Type B pancreatic cell (in vitro differentiated cells): ENCODE results near the gene MKNK1. TPM values are rescaled to one million over a fixed set of nuclear protein-coding genes. Genes with fewer than 3 reads are reported as not detected.
"Not testable (repeated sequence)": the region's sequence is repeated elsewhere in the genome, so short reads cannot be mapped to it uniquely, and the experiment has no call there.

ENCODE experiments used
- DNase-seq: peaks from one replicate; pipeline ENCODE4 v3.0.0; 2021; ENCODE audit warnings: mixed read lengths; ENCODE audit not compliant: unreplicated experiment; ENCODE audit errors: extremely low spot score
- H3K27ac Mint-ChIP-seq: 2 replicates; pipeline ENCODE4 v1.8.0; 2021; ENCODE audit warnings: mild to moderate bottlenecking, mixed read lengths
- H3K27me3 Mint-ChIP-seq: 2 replicates; pipeline ENCODE4 v1.8.0; 2021; ENCODE audit warnings: mixed read lengths
- H3K36me3 Mint-ChIP-seq: 2 replicates; pipeline ENCODE4 v1.8.0; 2021; ENCODE audit warnings: mixed read lengths
- H3K4me1 Mint-ChIP-seq: one replicate; pipeline ENCODE4 v1.8.0; 2021; ENCODE audit warnings: mixed read lengths; ENCODE audit not compliant: unreplicated experiment
- H3K4me3 Mint-ChIP-seq: 2 replicates; pipeline ENCODE4 v1.8.0; 2021; ENCODE audit warnings: mild to moderate bottlenecking, mixed read lengths
- H3K9me3 Mint-ChIP-seq: 2 replicates; pipeline ENCODE4 v1.8.0; 2021; ENCODE audit warnings: mixed read lengths
- long read RNA-seq: library from polyadenylated mRNA; unstranded; transcript quantifications from one replicate; pipeline ENCODE4 v2.0.0, GENCODE V29; 2020
- total RNA-seq: library from RNA; stranded (reverse); gene quantifications from 2 replicates; pipeline ENCODE4 v1.2.1, GENCODE V29; 2021; ENCODE audit warnings: low replicate concordance
- TF ChIP-seq, protein P1 (sequence below): fragments of 200-600 bp; sonication (generic); conservative IDR thresholded peaks from 2 replicates; pipeline ENCODE4 v1.5.0; 2021; ENCODE audit warnings: antibody characterized with exemption, mild to moderate bottlenecking

MKNK1 gene
- total RNA-seq = 29.4 and 39.7 TPM in 2 replicates
- long read RNA-seq, transcript MKNK1-231 (13 exons, 2,686 nt) = minor isoform, 8 of 60 reads
- long read RNA-seq, transcript MKNK1-230 (12 exons, 2,600 nt) = major isoform, 11 of 60 reads
- long read RNA-seq, partial matches to known transcripts = 6 of 60 reads
- long read RNA-seq, other reads (novel, unspliced or antisense) = 33 of 60 reads

DNA sequence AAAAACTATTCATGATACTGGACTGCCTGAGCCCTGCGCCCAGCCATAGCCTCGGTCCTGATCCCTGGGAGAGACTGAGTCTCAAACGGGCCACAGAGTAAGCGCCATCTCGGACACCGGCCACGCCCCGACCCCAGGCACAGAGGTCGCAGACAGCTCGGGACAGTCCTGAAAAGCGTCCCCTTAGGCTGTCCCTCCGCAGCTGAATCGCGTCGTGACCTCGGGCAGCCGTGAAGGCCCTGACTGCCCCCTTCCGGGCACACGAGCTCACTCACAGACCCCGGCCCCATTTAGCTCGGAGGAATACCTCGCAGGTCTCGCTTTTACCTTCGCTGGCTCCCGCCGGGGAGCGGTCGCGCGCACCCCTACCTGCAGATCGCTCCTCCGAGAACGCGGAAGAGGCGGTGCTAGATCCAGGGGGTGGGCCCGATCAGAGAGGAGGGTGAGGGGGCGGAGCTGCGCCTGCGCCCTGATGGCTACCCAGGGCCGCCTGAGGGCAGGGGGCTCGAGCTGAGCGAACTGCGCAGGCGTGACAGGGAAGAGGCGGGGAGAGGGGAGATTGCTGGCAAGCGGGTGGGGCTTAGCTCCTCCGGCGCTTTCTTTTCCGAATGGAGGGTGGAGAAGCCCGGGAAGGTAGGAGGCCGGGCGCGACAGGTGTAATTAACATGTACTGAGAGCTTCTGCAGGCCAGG is at the start of gene MKNK1:
MKNK1 (minus strand) TSS at position 411 of the 692 bp plus-strand sequence. CDS start 20,941 bp downstream, outside the sequence.
- no peaks in the 10 kb centered on the region for H3K9me3 Mint-ChIP-seq
- H3K36me3 Mint-ChIP-seq = no peaks in the 10 kb centered on the region
- peak within 1 kb of the TSS; percentile 93 for H3K4me3 Mint-ChIP-seq
- DNase-seq = peak; percentile 99
- peak within 1 kb of the TSS; percentile 90 for H3K27ac Mint-ChIP-seq
- H3K27me3 Mint-ChIP-seq = no peaks in the 10 kb centered on the region
- H3K4me1 Mint-ChIP-seq = peaks cover 25% of the 10 kb centered on the region
- TF ChIP-seq, protein P1, sequence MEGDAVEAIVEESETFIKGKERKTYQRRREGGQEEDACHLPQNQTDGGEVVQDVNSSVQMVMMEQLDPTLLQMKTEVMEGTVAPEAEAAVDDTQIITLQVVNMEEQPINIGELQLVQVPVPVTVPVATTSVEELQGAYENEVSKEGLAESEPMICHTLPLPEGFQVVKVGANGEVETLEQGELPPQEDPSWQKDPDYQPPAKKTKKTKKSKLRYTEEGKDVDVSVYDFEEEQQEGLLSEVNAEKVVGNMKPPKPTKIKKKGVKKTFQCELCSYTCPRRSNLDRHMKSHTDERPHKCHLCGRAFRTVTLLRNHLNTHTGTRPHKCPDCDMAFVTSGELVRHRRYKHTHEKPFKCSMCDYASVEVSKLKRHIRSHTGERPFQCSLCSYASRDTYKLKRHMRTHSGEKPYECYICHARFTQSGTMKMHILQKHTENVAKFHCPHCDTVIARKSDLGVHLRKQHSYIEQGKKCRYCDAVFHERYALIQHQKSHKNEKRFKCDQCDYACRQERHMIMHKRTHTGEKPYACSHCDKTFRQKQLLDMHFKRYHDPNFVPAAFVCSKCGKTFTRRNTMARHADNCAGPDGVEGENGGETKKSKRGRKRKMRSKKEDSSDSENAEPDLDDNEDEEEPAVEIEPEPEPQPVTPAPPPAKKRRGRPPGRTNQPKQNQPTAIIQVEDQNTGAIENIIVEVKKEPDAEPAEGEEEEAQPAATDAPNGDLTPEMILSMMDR = peak; percentile 60

DNA sequence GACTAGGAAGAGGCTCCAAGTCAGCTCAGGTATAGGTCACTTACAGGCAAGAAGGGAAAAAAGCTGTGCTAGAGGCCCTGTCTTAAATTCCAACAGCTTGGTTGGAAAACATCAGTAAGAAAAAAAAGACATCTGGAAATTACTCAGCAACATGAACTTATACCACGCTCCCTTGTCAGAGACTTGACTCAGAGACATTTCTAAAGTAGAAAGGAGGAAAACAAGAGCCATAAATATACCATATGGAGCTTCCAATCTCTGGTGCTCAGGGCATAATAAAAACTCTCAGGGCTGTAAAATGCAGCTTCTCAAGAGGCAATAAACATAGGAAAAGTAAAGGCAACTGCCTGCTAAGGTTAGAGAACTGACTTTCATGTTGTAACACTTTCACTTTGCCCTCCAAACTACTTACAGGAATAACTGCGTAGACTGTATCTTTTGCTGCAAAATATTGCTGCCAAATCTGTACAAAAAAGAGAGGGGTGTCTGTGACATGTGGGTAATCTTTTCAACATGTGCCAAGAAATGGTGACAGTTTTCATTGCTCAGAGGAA is 49.4 kb upstream of the MKNK1 start:
- TF ChIP-seq, protein P1 = no peak
- H3K4me3 Mint-ChIP-seq = no peak overlapping the region
- H3K27ac Mint-ChIP-seq = peak overlapping the region; percentile 96
- no peak for DNase-seq
- no peaks in the 10 kb centered on the region for H3K27me3 Mint-ChIP-seq
- no peaks in the 10 kb centered on the region for H3K9me3 Mint-ChIP-seq
- no peaks in the 10 kb centered on the region for H3K4me1 Mint-ChIP-seq
- H3K36me3 Mint-ChIP-seq = peaks cover 46% of the 10 kb centered on the region

DNA sequence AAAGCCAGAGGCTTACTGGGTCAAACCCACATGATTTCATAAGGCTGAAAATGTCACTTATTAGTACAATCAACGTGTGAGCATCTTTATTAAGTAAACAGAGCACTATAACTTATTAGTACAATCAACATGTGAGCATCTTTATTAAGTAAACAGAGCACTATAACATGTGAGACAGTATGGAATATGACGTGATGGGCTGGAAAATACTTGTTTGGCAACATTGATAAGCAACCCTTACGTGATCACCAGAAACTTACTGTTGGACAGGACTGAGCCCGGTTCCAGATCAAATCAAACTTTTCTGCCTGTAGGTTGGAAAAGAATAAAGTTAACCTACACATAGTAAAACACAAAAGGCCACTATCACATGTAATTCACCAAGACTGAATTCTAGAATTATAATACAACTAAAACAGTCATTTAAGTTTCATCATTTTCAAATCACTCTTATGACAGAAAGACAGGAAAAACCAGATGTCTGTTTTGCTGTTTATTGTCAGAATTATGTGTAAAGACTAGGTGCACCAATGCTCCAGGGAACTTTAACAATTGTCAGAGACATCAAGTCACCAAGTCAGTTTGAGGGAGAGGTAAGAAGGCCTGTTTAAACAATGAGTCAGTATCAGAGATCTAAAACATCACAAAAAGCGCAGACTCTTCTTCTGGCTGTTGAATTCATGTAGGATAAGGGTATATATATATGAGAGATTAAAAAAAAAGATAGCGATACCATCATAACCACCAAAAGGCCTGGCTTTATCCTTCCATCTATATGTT is 48.4 kb upstream of the MKNK1 start:
- Mint-ChIP-seq H3K27ac (peak overlapping the region; percentile 96), H3K4me1 (no peaks in the 10 kb centered on the region), H3K36me3 (peaks cover 43% of the 10 kb centered on the region), H3K9me3 (no peaks in the 10 kb centered on the region), H3K4me3 (peak overlapping the region; percentile 78), H3K27me3 (no peaks in the 10 kb centered on the region)
- TF ChIP-seq, protein P1 = no peak
- DNase-seq = no peak

DNA sequence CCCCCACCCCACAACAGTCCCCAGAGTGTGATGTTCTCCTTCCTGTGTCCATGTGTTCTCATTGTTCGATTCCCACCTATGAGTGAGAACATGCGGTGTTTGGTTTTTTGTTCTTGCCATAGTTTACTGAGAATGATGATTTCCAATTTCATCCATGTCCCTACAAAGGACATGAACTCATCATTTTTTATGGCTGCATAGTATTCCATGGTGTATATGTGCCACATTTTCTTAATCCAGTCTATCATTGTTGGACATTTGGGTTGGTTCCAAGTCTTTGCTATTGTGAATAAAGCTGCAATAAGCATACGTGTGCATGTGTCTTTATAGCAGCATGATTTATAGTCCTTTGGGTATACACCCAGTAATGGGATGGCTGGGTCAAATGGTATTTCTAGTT is 47.1 kb upstream of the MKNK1 start:
- H3K9me3 Mint-ChIP-seq, DNase-seq, H3K27me3 Mint-ChIP-seq, H3K4me1 Mint-ChIP-seq, H3K4me3 Mint-ChIP-seq, H3K27ac Mint-ChIP-seq: not testable (repeated sequence)
- H3K36me3 Mint-ChIP-seq = peaks cover 53% of the 10 kb centered on the region

DNA sequence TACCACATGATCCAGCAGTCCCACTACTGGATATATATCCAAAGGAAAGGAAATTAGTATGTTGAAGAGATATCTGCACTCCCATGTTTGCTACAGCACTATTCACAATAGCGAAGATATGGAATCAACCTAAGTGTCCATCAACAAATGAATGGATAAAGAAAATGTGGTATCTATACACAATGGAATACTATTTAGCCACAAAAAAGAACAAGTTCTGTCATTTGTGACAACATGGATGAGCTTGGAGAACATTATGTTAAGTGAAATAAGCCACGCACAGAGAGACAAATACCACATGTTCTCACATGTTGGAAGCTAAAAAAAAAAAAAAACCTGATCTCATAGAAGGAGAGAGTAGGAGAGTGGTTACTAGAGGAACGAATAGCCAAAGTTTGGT is 46.4 kb upstream of the MKNK1 start:
- Mint-ChIP-seq H3K27me3 (no peaks in the 10 kb centered on the region), H3K27ac (no peak overlapping the region), H3K9me3 (no peaks in the 10 kb centered on the region), H3K4me1 (no peaks in the 10 kb centered on the region), H3K36me3 (peaks cover 47% of the 10 kb centered on the region), H3K4me3 (no peak overlapping the region)
- DNase-seq = no peak
- TF ChIP-seq, protein P1 = no peak
